CD14-positive monocyte (primary cell): Measurements from ENCODE around the gene HSPA12B. TPM values are rescaled to one million over a fixed set of nuclear protein-coding genes. Genes with fewer than 3 reads are reported as not detected.

Experiments used
- DNase-seq, 3 donors: peaks; one replicate each; pipeline ENCODE4 v3.0.0-alpha.2; 2011 to 2022
- H2AFZ ChIP-seq: 2 replicates; pipeline ENCODE4 v1.6.0; 2012; ENCODE audit warnings: mild to moderate bottlenecking, low read depth, low read length, inconsistent platforms; ENCODE audit not compliant: insufficient read depth, poor library complexity, severe bottlenecking
- H3K27ac ChIP-seq, 2 donors: 1 replicate in 1 of 2; 2 replicates in 1 of 2; pipeline ENCODE4 v1.5.1; 2012 to 2013; ENCODE audit warnings: low read length in 2 of 2, control low read depth in 1 of 2, inconsistent platforms in 1 of 2, low read depth in 1 of 2, mild to moderate bottlenecking in 1 of 2
- H3K27me3 ChIP-seq, 2 donors: one replicate each; pipeline versions ENCODE4 v1.6.0 to v1.6.1; 2011 to 2013; ENCODE audit warnings: low read length in 2 of 2; ENCODE audit not compliant: control insufficient read depth in 2 of 2, insufficient read depth in 2 of 2
- H3K36me3 ChIP-seq, 2 donors: replicated peaks in 1 of 2; 1 replicate in 1 of 2; 2 replicates in 1 of 2; pipeline versions ENCODE4 v1.5.1 to v1.6.1; 2012 to 2013; ENCODE audit warnings: low read length in 2 of 2, control low read depth in 1 of 2, inconsistent platforms in 1 of 2, mild to moderate bottlenecking in 1 of 2; ENCODE audit not compliant: insufficient read depth in 2 of 2, control insufficient read depth in 1 of 2
- H3K4me1 ChIP-seq, 2 donors: 1 replicate in 1 of 2; 2 replicates in 1 of 2; pipeline versions ENCODE4 v1.5.1 to v1.6.1; 2012 to 2013; ENCODE audit warnings: low read length in 2 of 2, control low read depth in 1 of 2, inconsistent platforms in 1 of 2, mild to moderate bottlenecking in 1 of 2, moderate library complexity in 1 of 2; ENCODE audit not compliant: insufficient read depth in 2 of 2, control insufficient read depth in 1 of 2
- H3K4me2 ChIP-seq: replicated peaks from 2 replicates; pipeline ENCODE3; 2012; ENCODE audit warnings: low read length, moderate library complexity, mild to moderate bottlenecking; ENCODE audit not compliant: poor library complexity, severe bottlenecking; ENCODE audit errors: extremely low read depth
- H3K4me3 ChIP-seq, 3 experiments: fragments of 200-600 bp in 1 of 3; sonication (generic) in 1 of 3; replicated peaks in 1 of 3; 1 replicate in 2 of 3; 2 replicates in 1 of 3; pipeline ENCODE4 v1.5.1; 2011 to 2013; ENCODE audit warnings: low read length in 3 of 3, mild to moderate bottlenecking in 3 of 3, control low read depth in 2 of 3, low read depth in 2 of 3, inconsistent platforms in 1 of 3, moderate library complexity in 1 of 3
- H3K79me2 ChIP-seq: 2 replicates; pipeline ENCODE4 v1.6.0; 2012; ENCODE audit warnings: mild to moderate bottlenecking, control low read depth, inconsistent platforms, low read length, moderate library complexity; ENCODE audit not compliant: insufficient read depth
- H3K9ac ChIP-seq: 2 replicates; pipeline ENCODE4 v1.6.0; 2017; ENCODE audit warnings: low read length, mild to moderate bottlenecking; ENCODE audit not compliant: insufficient read depth, poor library complexity, severe bottlenecking
- H3K9me3 ChIP-seq, 2 donors: replicated peaks in 1 of 2; 1 replicate in 1 of 2; 2 replicates in 1 of 2; pipeline versions ENCODE4 v1.5.1 to v1.6.1; 2012 to 2013; ENCODE audit warnings: low read length in 2 of 2, control low read depth in 1 of 2; ENCODE audit not compliant: control insufficient read depth in 1 of 2, insufficient read depth in 1 of 2
- H4K20me1 ChIP-seq: 2 replicates; pipeline ENCODE4 v1.6.0; 2012; ENCODE audit warnings: mild to moderate bottlenecking, low read length, control low read depth, moderate library complexity; ENCODE audit not compliant: insufficient read depth
- H3K27ac Mint-ChIP-seq, 7 donors: one replicate each; pipeline ENCODE4 v1.8.0; 2020; ENCODE audit warnings: mild to moderate bottlenecking in 7 of 7, mixed read lengths in 7 of 7, moderate library complexity in 6 of 7, inconsistent platforms in 2 of 7
- H3K27me3 Mint-ChIP-seq, 3 donors: one replicate each; pipeline ENCODE4 v1.8.0; 2021 to 2022; ENCODE audit warnings: low read depth in 3 of 3, mild to moderate bottlenecking in 3 of 3, mixed read lengths in 3 of 3, moderate library complexity in 3 of 3, inconsistent platforms in 1 of 3
- H3K36me3 Mint-ChIP-seq, 2 donors: one replicate each; pipeline ENCODE4 v1.8.0; 2020; ENCODE audit warnings: mixed read lengths in 2 of 2, inconsistent platforms in 1 of 2, mild to moderate bottlenecking in 1 of 2
- H3K4me1 Mint-ChIP-seq: one replicate; pipeline ENCODE4 v1.8.0; 2020; ENCODE audit warnings: mild to moderate bottlenecking, mixed read lengths
- H3K4me3 Mint-ChIP-seq, 2 donors: one replicate each; pipeline ENCODE4 v1.8.0; 2020; ENCODE audit warnings: mild to moderate bottlenecking in 2 of 2, mixed read lengths in 2 of 2, moderate library complexity in 1 of 2
- H3K9me3 Mint-ChIP-seq, 7 donors: one replicate each; pipeline ENCODE4 v1.8.0; 2020 to 2022; ENCODE audit warnings: mixed read lengths in 7 of 7, mild to moderate bottlenecking in 6 of 7, moderate library complexity in 6 of 7, inconsistent platforms in 2 of 7
- WGBS: methylation state at CpG from one replicate; pipeline ENCODE4 v1.1.5; 2013; ENCODE audit warnings: missing lambda C conversion rate; ENCODE audit not compliant: insufficient coverage; 5-methylcytosine and 5-hydroxymethylcytosine counted together
- intact Hi-C, 2 donors: fragments of 100-400 bp; cut with micrococcal nuclease; formaldehyde crosslinking; loops; one replicate each; pipeline versions ENCODE4 v1.15.0 to v1.15.1; 2023
- polyA plus RNA-seq, 3 donors: library from polyadenylated mRNA; depleted of rRNA in 1 of 3; unstranded in 2 of 3; stranded (reverse) in 1 of 3; fragments of 300-500 nt in 2 of 3; fragments of >200 nt in 1 of 3; fragmentation: Illumina TruSeq in 2 of 3; gene quantifications; 1 replicate in 2 of 3; 2 replicates in 1 of 3; pipeline ENCODE4 v1.2.3, GENCODE V29; 2012 to 2021
- TF ChIP-seq, protein P1 (sequence below): fragments of 200-600 bp; IDR thresholded peaks from one replicate; pipeline ENCODE4 v1.8.0; 2022; ENCODE audit warnings: antibody characterized with exemption, mild to moderate bottlenecking

Gene HSPA12B
- polyA plus RNA-seq, 3 donors = not detected

DNA sequence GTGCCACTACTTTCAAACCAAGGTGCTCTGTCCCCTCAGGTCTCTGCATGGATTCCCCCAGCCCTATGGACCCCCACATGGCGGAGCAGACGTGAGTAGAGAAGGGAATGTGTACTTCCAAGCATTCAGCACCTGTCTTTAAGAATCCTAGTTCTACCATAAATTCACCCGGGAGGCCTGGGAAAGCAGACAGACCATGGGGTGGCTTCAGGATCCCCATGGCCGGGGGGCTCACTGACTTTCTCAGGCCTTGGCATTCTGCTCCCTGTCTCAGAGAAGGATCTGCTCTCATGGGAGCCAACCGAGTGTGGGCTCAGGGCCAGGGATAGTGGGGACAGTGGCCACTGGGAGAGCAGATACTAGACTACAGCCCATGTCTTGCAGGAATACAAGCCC, 65.9 kb downstream of the HSPA12B start:
- Histone ChIP-seq H3K27ac (no peak overlapping the region), H4K20me1 (peaks cover 5% of the 10 kb centered on the region), H3K9me3 (no peaks in the 10 kb centered on the region), H3K27me3 (no peaks in the 10 kb centered on the region), H3K36me3 (peaks cover 10 to 44% of the 10 kb centered on the region in 2 donors), H3K4me1 (peaks cover 40 to 60% of the 10 kb centered on the region in 2 donors), H3K9ac (no peak overlapping the region), H3K79me2 (peaks cover 45% of the 10 kb centered on the region), H3K4me3 (no peak overlapping the region), H2AFZ (no peak overlapping the region), H3K4me2 (no peak overlapping the region)
- intact Hi-C loops = no loop called here
- Mint-ChIP-seq H3K36me3 (peaks cover 24 to 36% of the 10 kb centered on the region in 2 donors), H3K4me3 (no peak overlapping the region), H3K9me3 (no peaks in the 10 kb centered on the region), H3K27me3 (peaks cover 0 to 6% (median 0%) of the 10 kb centered on the region in 3 donors), H3K4me1 (peaks cover 49% of the 10 kb centered on the region), H3K27ac (peak overlapping the region in 2 of 7 donors; percentile 55 to 72)
- WGBS = 100% methylated on average over 2 of the region's 5 CpGs
- DNase-seq = no peak
- TF ChIP-seq, protein P1, sequence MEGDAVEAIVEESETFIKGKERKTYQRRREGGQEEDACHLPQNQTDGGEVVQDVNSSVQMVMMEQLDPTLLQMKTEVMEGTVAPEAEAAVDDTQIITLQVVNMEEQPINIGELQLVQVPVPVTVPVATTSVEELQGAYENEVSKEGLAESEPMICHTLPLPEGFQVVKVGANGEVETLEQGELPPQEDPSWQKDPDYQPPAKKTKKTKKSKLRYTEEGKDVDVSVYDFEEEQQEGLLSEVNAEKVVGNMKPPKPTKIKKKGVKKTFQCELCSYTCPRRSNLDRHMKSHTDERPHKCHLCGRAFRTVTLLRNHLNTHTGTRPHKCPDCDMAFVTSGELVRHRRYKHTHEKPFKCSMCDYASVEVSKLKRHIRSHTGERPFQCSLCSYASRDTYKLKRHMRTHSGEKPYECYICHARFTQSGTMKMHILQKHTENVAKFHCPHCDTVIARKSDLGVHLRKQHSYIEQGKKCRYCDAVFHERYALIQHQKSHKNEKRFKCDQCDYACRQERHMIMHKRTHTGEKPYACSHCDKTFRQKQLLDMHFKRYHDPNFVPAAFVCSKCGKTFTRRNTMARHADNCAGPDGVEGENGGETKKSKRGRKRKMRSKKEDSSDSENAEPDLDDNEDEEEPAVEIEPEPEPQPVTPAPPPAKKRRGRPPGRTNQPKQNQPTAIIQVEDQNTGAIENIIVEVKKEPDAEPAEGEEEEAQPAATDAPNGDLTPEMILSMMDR = no peak

DNA sequence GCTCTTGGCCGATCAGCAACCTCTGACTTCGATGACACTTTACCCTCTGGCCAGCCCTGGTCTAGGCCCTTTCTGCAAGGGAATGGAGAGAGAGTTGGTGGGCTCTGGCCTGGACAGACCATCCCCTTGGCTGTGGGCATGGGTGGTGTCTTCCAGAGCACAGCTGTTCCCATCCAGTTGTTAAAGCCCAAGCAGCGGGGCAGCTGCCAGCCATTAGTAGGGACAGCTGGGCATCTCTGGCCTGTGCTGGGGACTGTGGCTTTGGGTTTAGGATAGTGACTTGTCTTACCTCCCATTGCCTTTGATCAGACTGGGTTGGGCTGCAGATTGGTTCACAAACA, 66.4 kb downstream of the HSPA12B start:
- no peak overlapping the region for H3K9ac ChIP-seq
- Mint-ChIP-seq H3K4me1 (peaks cover 54% of the 10 kb centered on the region), H3K4me3 (no peak overlapping the region), H3K27ac (no peak overlapping the region), H3K27me3 (peaks cover 0 to 4% (median 0%) of the 10 kb centered on the region in 3 donors), H3K36me3 (peaks cover 29 to 42% of the 10 kb centered on the region in 2 donors), H3K9me3 (no peaks in the 10 kb centered on the region)
- H3K27me3 ChIP-seq = no peaks in the 10 kb centered on the region
- peak in 1 of 3 donors; percentile 1 for DNase-seq
- no peaks in the 10 kb centered on the region for H3K9me3 ChIP-seq
- peaks cover 45 to 65% of the 10 kb centered on the region in 2 donors for H3K4me1 ChIP-seq
- H3K36me3 ChIP-seq = peaks cover 10 to 49% of the 10 kb centered on the region in 2 donors
- H2AFZ ChIP-seq = no peak overlapping the region
- intact Hi-C loops = no loop called here
- no peak overlapping the region for H3K4me3 ChIP-seq
- 100% methylated on average over 3 of the region's 3 CpGs for WGBS
- peaks cover 5% of the 10 kb centered on the region for H4K20me1 ChIP-seq
- no peak overlapping the region for H3K4me2 ChIP-seq
- H3K27ac ChIP-seq = no peak overlapping the region
- peaks cover 45% of the 10 kb centered on the region for H3K79me2 ChIP-seq
- TF ChIP-seq, protein P1 = no peak
